Vagina (tissue), 2 donors: ENCODE results near the gene PBX1.

Experiments
- CTCF ChIP-seq, 3 experiments: fragments of 450-650 bp in 2 of 3; fragments of 200-600 bp in 1 of 3; sonication (generic) in 1 of 3; IDR thresholded peaks; one replicate each; pipeline ENCODE4 v1.5.1; 2017 to 2019; ENCODE audit warnings: antibody characterized with exemption in 3 of 3, mild to moderate bottlenecking in 2 of 3, moderate library complexity in 2 of 3
- POLR2A ChIP-seq, 2 donors: fragments of 450-650 bp; IDR thresholded peaks; one replicate each; pipeline ENCODE4 v1.6.1; 2017; ENCODE audit warnings: antibody characterized with exemption in 2 of 2, mild to moderate bottlenecking in 2 of 2, moderate library complexity in 2 of 2

- TF ChIP-seq POLR2A (IDR thresholded peaks at IDR 0.05) = no peak
- no peak for TF ChIP-seq CTCF (IDR thresholded peaks at IDR 0.05)
Measured at GRCh38 chr1:164622068-164622845, 63.3 kb downstream of the PBX1 start.
